ENCODE results near the gene OXER1. TPM values are rescaled to one million over a fixed set of nuclear protein-coding genes. Genes with fewer than 3 reads are reported as not detected.

The OXER1 gene
- total and polyA plus RNA-seq, 2 of the 13 experiments (the other 11 are each of a cell fraction or from before 2014, with no cell fraction given), result 8.0 to 9.0 TPM

GRCh38 chr2:42771546-42772153 is 7.7 kb upstream of the OXER1 start (continued):
- no peak for TF ChIP-seq ZNF772 (CRISPR knock-in tag; IDR thresholded peaks at IDR 0.05)
- no peak for TF ChIP-seq AGO1 (IDR thresholded peaks at IDR 0.05; ENCODE audit: low read depth, low read length, poor library complexity, severe bottlenecking)
- TF ChIP-seq NFIB (CRISPR knock-in tag; IDR thresholded peaks at IDR 0.05; ENCODE audit: borderline replicate concordance), result no peak
- TF ChIP-seq, protein P1, sequence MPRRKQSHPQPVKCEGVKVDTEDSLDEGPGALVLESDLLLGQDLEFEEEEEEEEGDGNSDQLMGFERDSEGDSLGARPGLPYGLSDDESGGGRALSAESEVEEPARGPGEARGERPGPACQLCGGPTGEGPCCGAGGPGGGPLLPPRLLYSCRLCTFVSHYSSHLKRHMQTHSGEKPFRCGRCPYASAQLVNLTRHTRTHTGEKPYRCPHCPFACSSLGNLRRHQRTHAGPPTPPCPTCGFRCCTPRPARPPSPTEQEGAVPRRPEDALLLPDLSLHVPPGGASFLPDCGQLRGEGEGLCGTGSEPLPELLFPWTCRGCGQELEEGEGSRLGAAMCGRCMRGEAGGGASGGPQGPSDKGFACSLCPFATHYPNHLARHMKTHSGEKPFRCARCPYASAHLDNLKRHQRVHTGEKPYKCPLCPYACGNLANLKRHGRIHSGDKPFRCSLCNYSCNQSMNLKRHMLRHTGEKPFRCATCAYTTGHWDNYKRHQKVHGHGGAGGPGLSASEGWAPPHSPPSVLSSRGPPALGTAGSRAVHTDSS (CRISPR knock-in tag; conservative IDR thresholded peaks at IDR 0.05), result no peak
- TF ChIP-seq, protein P2, sequence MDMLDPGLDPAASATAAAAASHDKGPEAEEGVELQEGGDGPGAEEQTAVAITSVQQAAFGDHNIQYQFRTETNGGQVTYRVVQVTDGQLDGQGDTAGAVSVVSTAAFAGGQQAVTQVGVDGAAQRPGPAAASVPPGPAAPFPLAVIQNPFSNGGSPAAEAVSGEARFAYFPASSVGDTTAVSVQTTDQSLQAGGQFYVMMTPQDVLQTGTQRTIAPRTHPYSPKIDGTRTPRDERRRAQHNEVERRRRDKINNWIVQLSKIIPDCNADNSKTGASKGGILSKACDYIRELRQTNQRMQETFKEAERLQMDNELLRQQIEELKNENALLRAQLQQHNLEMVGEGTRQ (IDR thresholded peaks at IDR 0.05; ENCODE audit: low read depth, low read length), result no peak
- TF ChIP-seq, protein P2 (CRISPR knock-in tag; IDR thresholded peaks at IDR 0.05; ENCODE audit: borderline replicate concordance), result no peak

DNA sequence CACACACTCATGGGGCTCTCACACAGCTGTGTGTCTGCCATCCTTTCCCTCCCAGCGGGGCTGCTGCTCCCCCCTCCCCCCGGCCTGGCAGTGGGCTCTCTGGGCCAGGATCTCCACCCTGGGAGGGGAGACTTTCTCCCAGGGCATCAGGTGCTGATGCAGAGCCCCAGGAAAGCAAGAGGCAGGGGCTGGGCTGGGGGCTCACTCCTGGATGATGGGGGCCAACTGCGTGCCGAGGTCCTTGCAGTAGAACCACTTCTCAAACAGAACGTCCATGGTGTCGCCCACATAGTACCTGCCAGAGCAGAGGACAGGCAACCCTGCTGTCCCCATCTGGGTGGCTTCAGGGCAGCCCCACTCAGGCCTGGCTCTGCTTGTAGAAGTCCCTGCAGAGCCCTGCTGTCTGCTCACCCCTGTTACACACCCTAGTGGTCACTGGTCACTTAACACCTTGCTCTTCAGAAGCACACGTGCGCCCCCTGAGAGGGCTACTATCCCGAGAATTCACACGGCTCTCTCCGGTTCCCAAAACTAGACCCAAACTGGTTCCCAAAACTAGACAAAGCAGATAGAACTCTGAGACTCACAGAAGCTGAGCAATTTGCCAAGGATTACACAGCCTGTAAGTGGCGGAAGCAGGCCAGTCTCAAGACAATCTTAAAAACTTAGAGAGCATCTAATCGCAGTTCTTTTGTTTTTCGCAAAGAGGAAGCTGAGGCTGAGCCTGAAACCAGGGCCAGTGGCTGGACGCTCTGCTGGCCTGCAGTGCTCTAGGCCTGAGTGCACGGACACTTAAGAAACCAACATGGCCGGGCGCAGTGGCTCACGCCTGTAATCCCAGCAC is 6.6 kb upstream of the OXER1 start:
- H3K79me2 ChIP-seq (ENCODE audit: insufficient read depth, low read length), result no peaks in the 10 kb centered on the region
- DNase-seq (ENCODE audit: low spot score) (peak; percentile 73), FAIRE-seq (peak; percentile 72), ATAC-seq (peak; percentile 90)
- H4K20me1 ChIP-seq (ENCODE audit: insufficient read depth, low read length), result no peaks in the 10 kb centered on the region
- CTCF ChIA-PET (ENCODE audit: low intra/inter-chr PET ratio, low total read pairs), result interaction anchor here (1.1 kb wide), 1 partner anchor 24 kb away, joined by 3 read pairs; no protein-coding TSS in a partner anchor
- H3K36me3 ChIP-seq (replicated peaks in 1 of 2; ENCODE audit: control insufficient read depth in 1 of 2, insufficient read depth in 2 of 2, low read length in 2 of 2), result peaks cover 1 to 3% of the 10 kb centered on the region in 2 experiments; a peak in 4 of 5 replicates
- in situ Hi-C loops (cut with HindIII; ENCODE audit: extremely low pct_ligation_motif_present, low pct_unique_long_range_greater_than_20kb), result no loop called here
- BruUV-seq (replicated peaks), result no TSS peak
- H3K4me2 ChIP-seq (ENCODE audit: low read depth, low read length), result no peak overlapping the region
- WGBS (ENCODE audit: low lambda C conversion rate), result 87% methylated on average over 19 of the region's 19 CpGs
- H3K4me3 ChIP-seq (replicated peaks in 1 of 3; ENCODE audit: insufficient read depth in 1 of 3, low read depth in 2 of 3, low read length in 3 of 3), result no peak overlapping the region
- no peak overlapping the region for H3K9ac ChIP-seq (ENCODE audit: insufficient read depth, low read depth, low read length)
- no peaks in the 10 kb centered on the region for H3K27me3 ChIP-seq (ENCODE audit: control insufficient read depth in 1 of 2, insufficient read depth in 2 of 2, low read length in 2 of 2)
- intact Hi-C loops (cut with micrococcal nuclease; ENCODE audit: unreplicated experiment), result no loop called here
- no peak overlapping the region for H2AFZ ChIP-seq (ENCODE audit: low read length)
- H3K4me1 ChIP-seq (ENCODE audit: insufficient read depth, low read length), result no peaks in the 10 kb centered on the region
- POLR2A ChIA-PET, result no interaction called here
- no peaks in the 10 kb centered on the region for H3K9me3 ChIP-seq (ENCODE audit: low read length)
- H3K27ac ChIP-seq (ENCODE audit: extremely low read length, insufficient read depth, low read length), result no peak overlapping the region
- TF ChIP-seq POLR2AphosphoS2 (IDR thresholded peaks at IDR 0.05; ENCODE audit: low read depth, low read length) (no peak), RAD21 (CRISPR knock-in tag; IDR thresholded peaks at IDR 0.05) (peak; percentile 75), MEF2D (CRISPR knock-in tag; IDR thresholded peaks at IDR 0.05) (no peak), POLR2A (IDR thresholded peaks at IDR 0.05; ENCODE audit: insufficient read depth in 1 of 2, low read depth in 2 of 2, low read length in 2 of 2) (peak in 1 of 2 experiments; percentile 18; a peak in 1 of 4 replicates), TEAD3 (CRISPR knock-in tag; optimal IDR thresholded peaks at IDR 0.05; ENCODE audit: borderline replicate concordance) (peak; percentile 44), AGO2 (optimal IDR thresholded peaks at IDR 0.05; ENCODE audit: low read depth, low read length) (peak; percentile 30), SNRNP70 (IDR thresholded peaks at IDR 0.05; ENCODE audit: low read depth, low read length) (no peak)
